Medulla oblongata (tissue), 1 donor: ENCODE data around the gene STKLD1.
"Not testable (repeated sequence)": the region's sequence is repeated elsewhere in the genome, so short reads cannot be mapped to it uniquely, and the experiment has no call there.

Experiments used
- DNase-seq: peaks from one replicate; pipeline ENCODE4 v3.0.0-alpha.2; 2015; ENCODE audit errors: extremely low spot score

Gene STKLD1

GRCh38 chr9:133375724-133376654 is at the start of gene STKLD1, which contains the start of gene SURF4:
Gene STKLD1, plus strand, starts transcription at chr9:133376366. Its CDS starts 108 bp downstream, at chr9:133376474.
Gene SURF4, minus strand, starts transcription at chr9:133376060. Its CDS starts 91 bp downstream, at chr9:133375969.
- peak; percentile 96 for DNase-seq

- DNase-seq: not testable (repeated sequence)
These were observed 49.1 kb upstream of the STKLD1 start for GRCh38 chr9:133327021-133327420.

- DNase-seq: no peak
These were observed 48.2 kb upstream of the STKLD1 start for GRCh38 chr9:133327834-133328484.

- not testable (repeated sequence) for DNase-seq
These were observed 46.6 kb upstream of the STKLD1 start for GRCh38 chr9:133329306-133330156.

DNA sequence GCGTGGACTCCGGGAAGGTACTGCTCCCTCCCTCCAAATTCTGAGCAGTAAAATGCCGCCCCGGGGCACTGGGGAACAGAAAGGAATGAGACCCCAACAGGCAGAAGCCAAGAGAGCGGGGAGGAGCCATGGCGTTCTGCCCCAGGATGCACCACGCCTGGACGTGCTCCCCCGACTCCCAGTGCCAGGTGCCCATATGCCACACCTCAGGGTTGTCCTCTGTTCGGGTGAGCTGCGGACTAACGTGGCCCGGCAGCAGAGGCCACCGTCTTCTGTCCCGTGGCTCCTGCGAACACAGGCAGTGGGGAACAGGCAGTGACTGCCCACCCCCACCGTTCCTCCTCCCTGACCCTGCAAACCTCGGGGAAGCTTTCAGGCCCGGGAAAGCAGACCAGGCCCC is 44.9 kb upstream of the STKLD1 start:
- no peak for DNase-seq

- DNase-seq: no peak
These were observed 44.4 kb upstream of the STKLD1 start for GRCh38 chr9:133331641-133332380.

GRCh38 chr9:133332381-133332730 is 43.8 kb upstream of the STKLD1 start:
- no peak for DNase-seq

DNA sequence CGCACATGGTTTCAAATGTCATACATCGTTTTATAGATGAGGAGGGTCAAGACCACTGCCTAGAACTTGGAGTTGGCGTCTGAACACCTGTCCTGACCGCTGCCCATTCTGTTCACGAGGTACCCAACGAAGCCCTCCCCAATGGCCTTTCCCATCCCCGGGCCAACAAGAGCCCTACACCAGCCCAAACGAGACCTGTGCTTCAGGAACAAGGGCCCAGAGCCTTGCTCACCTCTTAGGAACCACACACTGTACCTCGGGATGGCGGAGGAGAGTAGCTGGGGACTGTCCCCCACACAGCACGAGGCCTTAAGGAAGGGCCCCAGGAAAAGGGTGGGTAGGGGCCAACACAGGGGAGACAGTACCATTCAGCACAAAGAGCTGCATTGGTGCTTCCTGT is 43.2 kb upstream of the STKLD1 start:
- no peak for DNase-seq

DNA sequence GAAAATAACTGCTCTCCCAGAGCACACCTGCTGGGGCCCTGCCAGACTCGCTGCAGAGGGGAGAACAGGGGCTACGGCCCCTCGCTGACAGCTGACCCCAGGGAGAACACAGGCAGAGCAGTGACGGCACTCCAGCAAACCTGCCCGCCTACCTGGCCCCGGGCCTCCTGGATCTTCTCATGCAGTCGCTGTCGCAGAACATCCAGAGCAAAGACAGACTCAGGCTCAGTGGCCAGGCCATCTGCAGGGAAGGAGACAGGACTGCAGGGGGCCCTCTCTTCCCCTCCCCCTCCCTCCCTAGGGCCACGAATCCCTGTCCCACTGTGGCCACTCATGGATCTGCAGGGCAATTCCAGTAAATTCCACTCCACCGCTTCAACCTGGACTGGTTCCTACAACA is 42.6 kb upstream of the STKLD1 start:
- DNase-seq: no peak

DNA sequence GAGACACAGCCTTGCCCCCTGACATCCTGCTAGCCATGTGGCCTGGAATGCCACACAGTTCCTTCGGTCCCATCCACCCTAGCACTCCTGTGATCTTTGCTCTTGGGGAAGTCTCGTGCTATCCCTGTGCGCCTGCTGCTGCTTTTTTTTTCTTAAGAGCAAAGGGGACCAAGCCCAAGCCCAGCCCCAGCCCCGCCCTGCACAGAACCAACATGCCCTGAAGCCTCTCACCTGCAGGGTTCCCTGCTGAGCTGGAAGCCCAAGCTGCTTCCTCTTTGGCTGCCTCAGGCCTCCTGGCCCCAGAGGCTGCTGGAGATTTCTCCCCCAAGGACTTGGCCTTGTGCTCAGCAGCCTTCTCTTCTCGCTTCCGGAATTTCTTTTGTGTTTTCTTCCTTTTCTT is 42.0 kb upstream of the STKLD1 start:
- DNase-seq: no peak

DNA sequence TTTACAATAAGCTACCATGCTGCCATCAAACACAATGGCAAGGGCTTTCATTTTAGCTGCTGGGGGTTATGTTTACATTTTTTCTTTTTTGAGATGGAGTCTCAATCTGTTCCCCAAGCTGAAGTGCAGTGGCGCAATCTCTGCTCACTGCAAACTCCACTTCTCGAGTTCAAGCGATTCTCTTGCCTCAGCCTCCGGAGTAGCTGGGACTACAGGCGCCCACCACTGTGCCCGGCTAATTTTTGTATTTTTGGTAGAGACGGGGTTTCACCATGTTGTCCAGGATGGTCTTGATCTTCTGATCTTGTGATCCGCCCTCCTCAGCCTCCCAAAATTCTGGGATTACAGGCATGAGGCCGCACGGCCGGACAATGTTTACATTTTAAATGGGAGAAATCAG is 41.3 kb upstream of the STKLD1 start:
- DNase-seq: not testable (repeated sequence)

GRCh38 chr9:133335924-133336811 is 40.0 kb upstream of the STKLD1 start, which contains the start of gene SURF6:
Gene SURF6, minus strand, starts transcription at chr9:133336188. Its CDS starts 56 bp downstream, at chr9:133336132.
- peak; percentile 89 for DNase-seq

DNA sequence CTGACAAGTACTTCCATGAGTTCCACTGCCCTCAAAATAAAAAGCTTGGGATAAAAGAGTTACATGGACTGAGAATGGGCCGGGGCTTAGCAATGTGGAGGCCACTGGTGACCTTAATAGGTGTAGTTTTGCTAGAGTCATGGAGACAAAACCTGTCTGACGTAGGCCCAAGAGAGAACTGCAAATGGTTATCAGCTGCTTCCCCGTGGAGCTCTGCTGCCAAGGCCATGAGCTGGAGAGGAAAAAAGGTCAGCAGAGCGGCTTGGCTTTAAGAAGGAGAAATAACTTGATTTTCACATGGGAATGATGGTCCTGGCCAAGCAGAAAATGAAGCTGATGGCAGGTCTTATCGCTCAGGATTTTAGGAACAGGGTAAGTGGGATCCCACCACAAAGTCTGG is 36.5 kb upstream of the STKLD1 start:
- DNase-seq: no peak

DNA sequence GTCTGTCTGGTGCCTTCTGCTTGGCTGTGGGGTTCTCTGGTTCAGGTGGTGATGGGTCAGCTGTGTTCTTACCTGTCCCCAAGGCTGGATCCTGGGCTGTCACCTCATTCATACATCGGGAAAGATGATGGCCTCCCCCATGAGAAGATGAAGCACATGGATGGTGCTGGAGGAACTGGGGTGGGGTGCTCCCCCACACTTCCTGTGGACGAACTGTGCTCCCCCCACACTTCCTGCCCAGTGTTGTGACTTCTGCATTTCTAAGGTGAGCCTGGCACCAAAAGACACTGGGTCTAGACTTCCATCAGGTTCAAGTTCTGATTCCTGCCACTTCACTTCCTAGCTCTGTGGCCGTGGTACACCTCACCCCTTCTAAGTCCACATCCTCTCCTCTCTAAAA is 35.9 kb upstream of the STKLD1 start:
- DNase-seq: no peak

DNA sequence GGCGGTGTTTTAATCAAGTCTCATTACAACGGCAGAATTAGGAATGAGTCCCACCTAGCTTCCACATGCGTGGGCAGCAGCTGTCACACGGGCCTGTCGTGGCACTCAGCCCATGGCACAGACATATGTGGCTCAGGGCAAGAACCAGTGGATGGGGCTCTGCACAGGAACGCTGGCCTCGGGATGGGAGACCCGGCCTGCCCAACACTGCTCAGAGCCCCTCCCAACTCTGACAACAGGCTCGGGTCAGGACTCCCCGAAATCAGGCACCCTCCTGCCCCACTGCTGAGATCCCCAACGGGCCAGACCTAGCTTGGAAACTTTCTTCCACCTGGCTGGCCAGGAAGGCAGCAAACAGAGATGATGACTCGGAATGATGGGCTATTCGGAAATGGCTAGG is 35.2 kb upstream of the STKLD1 start:
- no peak for DNase-seq

- DNase-seq: peak; percentile 47
These were observed 34.6 kb upstream of the STKLD1 start for GRCh38 chr9:133341369-133342068.

GRCh38 chr9:133342069-133342406 is 34.1 kb upstream of the STKLD1 start:
- DNase-seq: no peak

- no peak for DNase-seq
These were observed 33.6 kb upstream of the STKLD1 start for GRCh38 chr9:133342570-133342969.

- no peak for DNase-seq
These were observed 32.1 kb upstream of the STKLD1 start for GRCh38 chr9:133344071-133344470.

GRCh38 chr9:133344979-133345378 is 31.2 kb upstream of the STKLD1 start:
- DNase-seq: no peak
